GM03348 (cell line): Measurements from ENCODE around the gene SIPA1L3.

ENCODE experiments used
- DNase-seq: peaks from one replicate; pipeline ENCODE4 v3.0.0; 2012; ENCODE audit warnings: low spot score

Gene SIPA1L3

DNA sequence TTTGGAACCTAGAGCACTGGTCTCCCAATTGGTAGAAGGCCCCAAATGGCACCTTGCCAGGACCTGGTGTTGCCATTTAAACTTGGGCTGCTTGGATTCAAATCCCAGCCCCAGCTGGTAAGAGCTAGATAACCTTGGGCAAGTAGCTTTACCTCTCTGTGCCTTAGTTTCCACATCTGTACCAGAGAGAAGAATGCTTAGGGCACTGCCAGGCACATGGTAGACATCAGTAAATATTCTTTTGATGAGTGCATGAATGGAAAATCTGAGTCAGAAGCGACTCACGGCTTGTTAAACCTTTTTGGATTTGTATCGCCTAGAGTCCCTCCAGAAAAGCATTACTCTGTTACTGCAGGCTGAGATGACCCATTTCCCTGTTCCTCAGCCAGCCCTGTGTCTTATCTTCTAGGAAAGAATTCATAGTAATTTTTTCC, 90.9 kb downstream of the SIPA1L3 start:
- DNase-seq = peak; percentile 74

- no peak for DNase-seq
Measured at GRCh38 chr19:37998801-37999308, 91.8 kb downstream of the SIPA1L3 start.

- peak; percentile 93 for DNase-seq
Measured at GRCh38 chr19:37999309-38000213, 92.6 kb downstream of the SIPA1L3 start.

- DNase-seq = no peak
Measured at GRCh38 chr19:38001158-38001781, 94.3 kb downstream of the SIPA1L3 start.

GRCh38 chr19:38003438-38004185, 96.6 kb downstream of the SIPA1L3 start:
- peak; percentile 65 for DNase-seq

GRCh38 chr19:38004186-38004520, 97.1 kb downstream of the SIPA1L3 start:
- DNase-seq = peak; percentile 21

GRCh38 chr19:38004521-38005223, 97.7 kb downstream of the SIPA1L3 start:
- peak; percentile 96 for DNase-seq

DNA sequence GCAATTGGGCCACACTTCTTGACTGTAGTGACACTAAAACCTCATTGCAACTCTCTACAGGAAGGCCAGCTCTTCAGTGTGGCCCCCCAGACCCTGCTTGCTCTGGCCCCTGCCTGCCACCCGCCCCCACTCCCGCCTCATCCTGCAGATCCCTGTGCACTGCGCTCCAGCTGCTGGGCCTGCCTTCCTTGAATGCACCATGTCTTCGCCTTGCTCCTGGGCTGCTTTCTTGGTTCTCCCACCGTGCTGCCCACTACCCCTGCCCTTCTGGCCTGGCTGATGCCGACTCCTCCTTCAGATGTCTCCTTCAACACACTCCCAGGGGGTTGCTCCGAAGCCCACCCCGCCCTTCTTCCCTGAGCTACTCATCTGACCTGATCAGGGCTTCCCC, 98.2 kb downstream of the SIPA1L3 start:
- no peak for DNase-seq

DNA sequence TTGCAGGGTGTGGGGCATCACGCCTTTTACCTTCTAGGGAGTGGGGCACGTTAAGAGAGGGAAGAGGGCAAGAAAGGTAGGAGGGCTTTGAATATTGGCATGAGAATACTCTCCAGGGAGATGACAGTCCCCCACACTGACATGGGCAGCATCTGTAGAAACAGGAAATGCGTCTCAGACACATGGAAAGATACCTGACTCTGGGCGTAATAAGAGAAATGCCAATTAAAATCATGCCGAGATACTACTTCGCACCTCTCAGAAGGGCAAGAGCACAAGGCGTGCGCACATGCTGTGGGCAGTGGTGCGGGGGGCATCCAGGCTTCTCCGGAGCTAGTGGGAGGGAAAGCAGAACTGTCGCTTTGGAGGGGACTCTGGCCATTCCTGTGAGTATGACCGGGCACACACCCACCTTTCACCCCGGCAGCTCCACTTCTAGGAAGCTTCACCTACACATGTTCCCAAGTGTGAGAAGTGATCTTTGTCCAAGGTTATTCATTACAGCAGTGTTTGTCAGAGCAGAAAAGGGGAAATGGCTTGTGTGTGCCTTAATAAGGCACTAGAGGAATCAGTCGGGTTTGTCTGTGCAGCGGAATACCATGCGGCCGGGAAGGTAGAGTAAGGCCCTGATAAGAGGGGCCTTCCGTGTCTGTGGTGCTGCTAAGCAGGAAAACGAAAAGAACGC, 99.5 kb downstream of the SIPA1L3 start:
- no peak for DNase-seq

DNA sequence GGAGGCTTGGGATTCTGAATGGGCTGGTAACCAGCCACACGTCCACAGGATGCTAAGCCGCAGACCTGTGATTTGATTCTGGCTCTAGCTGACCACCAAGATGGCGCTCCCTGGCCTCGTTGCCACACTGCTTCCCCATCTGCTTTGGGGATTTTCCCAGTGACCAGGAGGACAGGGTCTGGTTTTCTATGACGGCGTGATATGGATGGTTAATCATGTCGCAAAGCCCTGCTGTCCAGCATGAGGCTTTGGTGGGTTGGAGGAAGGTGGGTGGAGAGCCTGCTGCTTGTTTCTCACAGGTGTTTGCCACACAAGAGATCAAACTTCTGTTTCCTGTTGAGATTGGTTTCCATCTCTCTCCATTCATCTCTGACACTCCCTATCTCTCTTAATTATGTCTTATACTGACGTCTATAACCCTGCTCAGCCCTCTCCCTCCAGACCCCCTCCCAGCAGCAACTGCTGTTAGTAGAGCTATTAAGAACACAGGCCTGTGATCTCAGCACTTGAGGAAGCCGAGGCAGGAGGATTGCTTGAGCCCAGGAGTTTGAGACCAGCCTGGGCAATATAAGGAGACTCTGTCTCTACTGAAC, 102.7 kb downstream of the SIPA1L3 start:
- no peak for DNase-seq

GRCh38 chr19:38011426-38011825, 104.4 kb downstream of the SIPA1L3 start:
- DNase-seq = no peak

DNA sequence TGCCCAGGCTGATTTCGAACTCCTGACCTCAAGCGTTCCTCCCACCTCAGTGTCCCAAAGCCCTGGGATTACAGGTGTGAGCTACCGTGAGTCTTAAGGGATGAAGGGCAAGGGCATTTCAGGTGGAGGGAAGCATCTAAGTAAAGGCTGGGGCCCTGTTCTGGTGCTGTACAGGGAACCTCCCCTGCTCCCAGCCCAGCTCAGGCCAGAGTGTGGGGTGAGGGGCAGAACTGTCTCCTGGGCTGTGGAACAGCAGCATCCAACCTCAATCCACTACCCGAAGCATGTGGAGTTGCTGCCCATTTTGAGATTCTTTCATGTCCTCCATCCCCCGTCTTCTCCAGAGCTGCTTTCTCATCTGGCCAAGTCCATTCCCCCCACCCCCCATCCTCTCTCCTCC, 105.3 kb downstream of the SIPA1L3 start:
- no peak for DNase-seq

GRCh38 chr19:38012944-38013343, 105.9 kb downstream of the SIPA1L3 start:
- no peak for DNase-seq

- DNase-seq = no peak
Measured at GRCh38 chr19:38013913-38014580, 107.0 kb downstream of the SIPA1L3 start.

DNA sequence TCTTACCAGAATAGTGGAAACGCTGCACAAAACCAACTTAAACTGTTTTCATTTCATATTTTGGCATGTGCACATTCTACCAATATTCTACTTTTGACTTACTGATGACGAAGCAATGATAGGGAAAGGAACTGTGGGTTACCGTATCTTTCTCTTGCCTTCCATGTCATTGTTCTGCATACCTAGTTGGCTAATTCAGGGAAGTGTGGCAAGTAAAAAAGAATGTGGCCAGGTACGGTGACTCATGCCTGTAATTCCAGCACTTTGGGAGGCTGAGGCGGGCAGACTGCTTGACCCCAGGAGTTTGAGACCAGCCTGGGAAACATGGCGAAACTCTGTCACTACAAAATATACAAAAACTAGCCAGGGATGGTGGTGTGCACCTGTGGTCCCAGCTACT, 108.2 kb downstream of the SIPA1L3 start:
- no peak for DNase-seq

- DNase-seq = no peak
Measured at GRCh38 chr19:38015761-38016160, 108.8 kb downstream of the SIPA1L3 start.

GRCh38 chr19:38017401-38018151, 110.6 kb downstream of the SIPA1L3 start:
- DNase-seq = no peak

DNA sequence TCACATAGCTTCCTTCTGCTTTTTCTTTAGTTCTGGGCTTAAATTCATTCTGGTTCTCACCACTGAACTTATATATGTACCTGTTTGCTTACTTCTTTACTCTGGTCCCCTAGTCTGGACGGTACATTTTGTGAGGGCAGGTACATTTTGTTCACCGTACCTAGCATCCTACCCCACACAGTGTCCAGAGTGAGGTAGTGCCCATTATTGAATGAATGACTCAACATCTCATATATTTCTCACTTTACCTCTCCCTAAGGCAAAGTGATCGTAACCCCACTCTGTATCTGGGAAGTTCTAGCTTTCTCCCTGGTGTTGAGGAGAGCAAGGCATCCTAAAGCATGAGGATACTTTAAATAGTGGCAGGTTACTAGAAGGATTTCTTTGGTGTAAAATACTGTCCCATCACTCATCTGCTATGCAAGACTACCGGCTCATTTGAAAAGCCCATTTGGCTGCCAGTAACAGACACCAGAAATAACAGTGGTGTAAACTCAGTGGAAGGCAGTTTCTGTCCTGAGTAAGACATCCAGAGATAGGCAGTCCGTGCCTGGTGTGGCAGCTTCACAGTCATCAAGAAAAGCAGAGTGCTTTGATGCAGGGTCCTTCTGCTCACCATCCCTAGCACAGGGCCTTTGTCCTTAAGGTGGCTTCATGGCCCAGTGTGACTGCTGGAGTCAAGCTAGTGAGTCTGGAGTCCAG, 111.8 kb downstream of the SIPA1L3 start:
- no peak for DNase-seq

DNA sequence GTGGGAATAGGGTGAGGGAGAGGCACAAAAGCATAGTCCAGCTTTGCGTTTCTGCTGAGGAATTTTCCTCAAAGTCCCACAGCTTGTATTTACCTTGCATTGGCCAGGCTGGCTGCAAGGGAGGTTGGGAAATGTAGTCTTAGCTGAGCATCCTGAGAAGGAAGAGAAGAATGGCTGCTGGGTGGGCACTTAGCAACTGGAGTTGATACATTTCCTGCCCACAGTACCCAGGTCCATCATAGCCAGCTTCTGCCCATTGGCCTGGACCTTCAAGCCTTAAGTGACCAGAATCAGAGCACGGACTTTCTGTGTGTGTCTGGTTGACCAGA, 112.4 kb downstream of the SIPA1L3 start:
- DNase-seq = no peak
